Stimulated activated CD4-positive, alpha-beta T cell treated with anti-CD3 and anti-CD28 coated beads, TNF-alpha, amount 100 ng/mL, for 1 hour (primary cell): ENCODE measurements around the gene RNF112.

Source experiments
- DNase-seq, 3 donors: peaks; one replicate each; pipeline ENCODE4 v3.0.0-alpha.2; 2020; ENCODE audit warnings: low read depth in 3 of 3, low spot score in 1 of 3

Gene RNF112

DNA sequence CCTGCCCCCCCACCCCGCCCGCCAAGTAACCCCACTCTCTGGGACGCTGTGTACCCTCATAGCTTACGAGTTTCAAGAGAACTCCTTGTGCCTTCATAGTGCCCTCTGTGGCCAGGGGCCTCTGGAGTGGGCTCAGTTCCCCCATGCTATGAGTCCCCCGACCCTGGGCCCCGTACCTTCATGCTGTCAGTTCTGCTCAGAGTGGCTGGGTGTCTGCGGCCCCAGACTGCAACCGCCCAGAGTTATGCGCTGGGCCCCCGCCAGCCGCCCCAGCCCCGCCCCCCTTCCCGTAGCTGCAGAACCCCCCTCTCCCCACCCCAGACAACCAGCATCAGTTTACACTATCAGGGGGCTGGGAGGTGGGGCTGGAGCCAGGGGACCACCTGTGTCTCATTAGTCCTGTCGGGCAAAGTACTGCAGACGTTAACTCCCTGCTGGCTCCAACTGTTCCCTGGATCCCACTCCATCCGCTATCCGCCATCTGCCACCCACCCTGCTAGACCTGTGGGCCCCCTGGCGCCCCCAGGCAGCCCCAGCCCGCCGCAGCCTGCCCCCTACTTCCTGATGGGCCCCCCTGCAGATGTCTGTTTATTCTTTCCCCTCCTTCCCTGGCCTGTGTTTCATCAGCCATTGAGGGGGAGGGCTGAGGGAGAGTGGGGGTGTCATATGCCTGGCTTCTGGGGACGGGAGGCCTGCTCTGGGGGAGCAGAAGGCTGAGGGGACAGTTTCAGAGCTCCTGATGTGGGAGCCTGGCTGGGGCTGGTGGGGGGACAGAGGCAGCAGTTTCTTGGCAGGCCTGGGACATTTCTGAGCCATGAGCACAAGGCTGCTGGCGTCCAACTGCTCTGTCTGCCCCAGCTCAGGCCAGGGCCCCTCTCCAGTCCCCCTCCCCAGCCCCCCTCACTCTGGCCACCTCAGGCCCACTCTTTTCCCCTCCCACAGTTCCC is 23.8 kb upstream of the RNF112 start, which contains the start of gene MFAP4:
TSS of gene MFAP4 (minus strand) at position 217 of the 947 bp plus-strand sequence. CDS start at position 182, 35 bp downstream.
- no peak for DNase-seq

DNA sequence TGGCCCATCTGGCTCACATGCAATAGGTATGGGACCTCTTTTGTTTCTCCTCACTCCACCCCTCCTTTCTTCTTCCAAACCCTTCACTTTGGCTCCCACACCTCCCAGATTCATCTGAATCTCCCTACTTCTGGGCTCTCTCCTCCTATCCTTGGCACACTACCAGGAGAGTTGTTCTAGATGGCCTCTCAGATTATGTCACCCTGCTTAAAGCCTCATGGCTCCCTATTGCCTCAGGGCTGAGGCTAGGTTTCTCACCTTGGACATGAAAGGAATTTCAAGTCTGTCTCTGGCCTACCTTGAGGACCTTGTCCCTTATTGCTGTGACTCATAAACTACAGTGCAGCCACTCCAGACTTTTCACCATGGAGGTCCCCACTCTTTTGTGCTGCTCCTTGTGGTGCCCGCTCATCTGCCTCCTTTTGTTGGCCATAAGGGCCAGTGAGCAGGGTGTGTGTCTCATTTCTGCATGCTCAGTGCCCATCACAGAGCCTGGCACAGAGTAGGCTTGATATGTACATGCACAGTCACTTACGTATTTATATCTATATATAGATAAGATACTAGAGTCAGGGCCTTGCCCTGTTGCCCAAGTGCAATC is 23.0 kb upstream of the RNF112 start:
- no peak for DNase-seq

DNA sequence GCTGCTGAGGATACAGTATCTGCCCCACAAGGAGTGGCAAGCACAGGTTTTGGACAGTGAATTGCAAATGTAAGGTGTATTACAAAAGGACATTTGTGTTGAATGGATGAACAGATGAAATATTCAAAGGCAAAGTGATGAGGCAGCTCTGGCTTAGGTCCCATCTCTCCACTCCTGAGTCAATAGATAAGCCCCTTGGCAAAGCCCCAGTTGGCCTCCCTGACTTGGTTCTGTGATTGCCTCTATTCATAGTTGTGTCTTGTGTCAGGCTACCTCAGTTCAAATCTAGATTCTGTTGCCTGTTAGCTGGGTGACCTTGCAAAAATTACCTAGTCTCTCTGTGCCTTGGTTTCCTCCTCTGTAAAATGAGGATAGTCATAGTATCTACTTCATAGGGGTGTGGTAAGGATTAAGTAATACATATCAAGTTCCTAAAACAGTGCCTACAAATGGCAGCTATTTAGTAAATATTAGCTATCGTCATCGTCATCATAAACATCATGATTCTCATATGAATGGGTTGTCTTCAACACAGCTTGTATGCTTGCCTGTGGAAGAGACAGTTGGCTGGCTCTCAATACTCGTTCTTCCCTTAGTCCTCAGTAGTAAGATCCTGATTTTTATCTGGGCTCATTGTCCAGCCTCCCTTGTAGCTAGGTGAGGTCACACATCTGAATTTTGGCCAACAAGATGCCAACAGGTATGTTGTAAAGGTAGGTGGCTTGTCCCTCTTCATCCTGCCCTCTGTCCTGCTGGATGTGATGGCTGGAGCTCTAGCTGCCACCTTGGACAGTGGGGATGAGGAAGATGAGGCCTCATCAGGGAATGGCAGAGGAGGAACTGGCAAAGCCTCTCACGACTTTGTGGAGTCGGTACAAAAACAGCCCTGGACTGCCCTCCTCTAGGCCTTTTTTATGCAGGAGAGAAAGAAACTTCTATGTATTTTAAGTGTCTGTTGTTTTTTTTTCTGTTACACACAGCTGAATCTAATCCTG is 21.9 kb upstream of the RNF112 start:
- DNase-seq, result no peak

GRCh38 chr17:19390951-19391350 is 20.1 kb upstream of the RNF112 start:
- no peak for DNase-seq

- no peak for DNase-seq
Observed at GRCh38 chr17:19391432-19391831, 19.6 kb upstream of the RNF112 start.

- no peak for DNase-seq
Observed at GRCh38 chr17:19392303-19392702, 18.7 kb upstream of the RNF112 start.

GRCh38 chr17:19397556-19398041 is 13.4 kb upstream of the RNF112 start:
- no peak for DNase-seq

DNA sequence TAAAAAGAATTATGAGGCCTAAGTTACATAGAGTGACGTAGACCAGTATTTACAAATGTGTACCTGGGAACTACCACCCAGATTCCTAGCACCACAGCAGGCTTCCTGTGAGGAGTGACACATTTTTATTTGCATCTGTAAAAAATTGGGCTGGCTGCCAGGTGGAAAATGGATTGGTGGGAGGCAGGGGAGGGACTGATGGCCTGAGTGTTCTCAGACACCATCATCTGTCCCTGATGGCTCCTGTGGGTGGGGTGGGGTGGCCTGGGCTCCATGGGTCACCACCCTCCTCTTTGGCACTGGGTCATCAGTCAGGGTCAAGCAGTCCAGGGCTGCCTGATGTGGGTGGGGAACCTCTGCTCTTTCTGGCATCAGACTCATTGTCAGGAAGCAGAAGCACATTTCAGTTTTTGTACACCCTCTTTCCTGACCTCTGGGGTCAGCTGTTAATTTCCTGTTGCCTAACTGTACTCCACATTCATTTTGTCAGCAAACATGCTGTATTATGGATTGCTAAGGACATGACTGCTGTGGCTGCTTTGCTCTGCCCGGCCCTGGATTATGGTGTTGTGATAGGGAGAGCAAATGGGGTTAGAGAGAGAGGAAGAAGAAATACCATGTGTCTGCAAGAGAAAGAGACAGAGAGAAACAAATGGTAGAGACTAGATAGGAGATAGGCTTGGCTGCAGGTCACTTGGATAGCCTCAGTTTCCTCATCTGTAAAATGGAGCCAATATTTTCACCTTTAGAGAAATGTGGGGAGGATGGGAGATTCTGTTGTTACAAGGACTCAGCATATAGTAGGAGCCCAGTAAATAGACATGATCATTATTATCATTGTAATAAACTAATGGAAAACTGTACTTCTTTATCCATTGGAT is 12.5 kb upstream of the RNF112 start:
- no peak for DNase-seq

DNA sequence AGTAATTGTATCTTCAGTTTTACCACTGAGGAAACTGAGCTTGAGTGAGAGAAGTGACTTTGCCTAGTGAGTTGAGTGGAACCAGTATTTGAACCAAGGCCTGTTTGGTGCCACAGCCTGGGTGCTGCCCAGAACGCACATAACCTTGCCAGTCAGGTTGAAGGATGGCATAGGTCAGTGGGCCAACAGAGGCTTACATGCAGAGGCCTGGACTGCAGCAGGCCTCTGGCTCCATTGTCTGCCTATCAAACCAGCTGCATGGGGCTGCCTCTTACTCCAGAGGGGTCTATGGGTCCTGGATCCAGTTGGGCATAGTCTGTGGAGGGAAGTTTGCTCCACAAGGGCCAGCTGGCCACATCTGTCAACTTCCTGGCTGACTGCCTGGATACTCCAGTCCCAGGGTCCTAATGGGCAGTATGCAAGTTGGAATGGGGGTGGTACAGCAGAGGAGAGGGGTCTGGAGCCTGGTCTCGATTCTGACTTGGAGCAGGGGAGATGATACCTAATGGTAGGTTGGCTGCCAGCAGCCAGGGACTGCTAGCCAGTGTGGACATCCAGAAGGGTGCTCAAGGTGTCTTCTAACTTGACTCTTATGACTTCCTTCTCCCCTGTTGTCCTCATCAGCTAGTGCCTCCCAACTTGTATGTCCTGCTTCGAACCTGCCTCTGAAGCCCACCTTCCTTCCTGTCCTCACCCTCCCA is 11.1 kb upstream of the RNF112 start:
- DNase-seq, result no peak

DNA sequence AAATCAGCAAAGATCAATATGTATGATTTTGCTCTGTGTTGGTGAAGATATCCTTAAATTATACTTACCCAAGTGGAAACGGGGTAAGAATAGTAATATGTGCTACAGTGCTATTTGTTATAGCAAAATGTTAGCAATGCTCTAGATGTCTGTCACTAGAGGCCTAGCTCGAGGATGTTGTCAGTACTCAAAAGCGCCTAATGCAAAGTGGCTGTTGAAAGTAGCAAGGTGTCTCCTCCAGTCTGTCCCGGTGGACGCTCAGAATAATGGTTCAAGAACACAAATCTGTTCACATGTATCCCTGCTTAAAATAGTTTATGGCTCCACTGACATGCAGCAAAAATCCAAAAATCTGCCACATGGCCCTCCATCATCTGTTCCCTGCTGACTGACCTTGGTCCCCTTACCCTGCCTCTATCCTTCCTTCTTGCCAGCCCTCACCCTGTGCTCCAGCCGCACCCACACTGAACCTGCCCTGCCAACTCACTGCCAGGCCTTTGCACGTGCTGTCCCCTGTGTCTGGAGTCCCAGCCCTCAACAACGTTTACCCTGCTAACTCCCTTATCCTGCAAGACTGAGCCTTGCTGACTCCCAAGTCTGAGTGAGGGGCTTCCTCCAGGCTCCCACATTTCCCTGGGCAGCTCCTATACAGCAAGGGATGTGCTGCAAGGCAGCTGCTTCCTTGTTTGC is 9.6 kb upstream of the RNF112 start:
- no peak for DNase-seq

GRCh38 chr17:19402171-19402570 is 8.9 kb upstream of the RNF112 start:
- no peak for DNase-seq

DNA sequence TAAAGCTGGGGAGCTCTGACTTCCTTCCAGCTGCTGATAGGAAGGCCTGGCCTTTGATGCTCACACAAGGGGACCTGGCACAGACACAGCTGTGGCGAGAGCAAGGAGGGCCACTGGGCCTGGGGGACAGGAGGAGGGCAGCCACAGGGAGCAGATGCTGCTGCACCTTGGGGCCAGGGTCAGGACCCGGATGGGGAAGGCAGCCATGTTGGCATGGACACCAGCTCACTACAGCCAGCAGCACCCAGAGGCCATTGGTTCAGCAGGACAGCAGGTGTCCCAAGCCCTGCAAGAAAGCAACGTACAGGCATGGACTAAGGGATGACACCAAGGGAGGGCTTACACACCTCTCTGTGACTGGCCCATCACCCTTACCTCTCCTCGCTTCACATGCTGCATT is 8.0 kb upstream of the RNF112 start:
- DNase-seq, result no peak

DNA sequence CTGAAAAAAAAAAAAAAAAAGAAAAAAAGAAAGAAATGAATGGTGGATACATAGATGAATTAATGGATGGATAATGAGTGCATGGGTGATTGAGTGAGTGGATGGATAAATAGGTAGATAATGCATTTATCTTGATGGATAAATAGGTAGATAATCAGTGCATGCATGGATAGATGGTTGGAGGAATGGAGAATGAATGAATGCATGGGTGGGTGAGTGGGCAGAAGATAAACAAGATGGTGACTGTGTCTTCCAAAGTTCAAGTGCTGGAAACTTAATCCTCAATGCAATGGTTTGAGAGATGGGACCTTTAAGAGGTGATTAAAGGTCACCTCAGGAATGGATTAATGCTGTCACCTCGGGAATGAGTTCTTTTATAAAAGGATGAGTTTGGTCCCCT is 6.8 kb upstream of the RNF112 start:
- no peak for DNase-seq

DNA sequence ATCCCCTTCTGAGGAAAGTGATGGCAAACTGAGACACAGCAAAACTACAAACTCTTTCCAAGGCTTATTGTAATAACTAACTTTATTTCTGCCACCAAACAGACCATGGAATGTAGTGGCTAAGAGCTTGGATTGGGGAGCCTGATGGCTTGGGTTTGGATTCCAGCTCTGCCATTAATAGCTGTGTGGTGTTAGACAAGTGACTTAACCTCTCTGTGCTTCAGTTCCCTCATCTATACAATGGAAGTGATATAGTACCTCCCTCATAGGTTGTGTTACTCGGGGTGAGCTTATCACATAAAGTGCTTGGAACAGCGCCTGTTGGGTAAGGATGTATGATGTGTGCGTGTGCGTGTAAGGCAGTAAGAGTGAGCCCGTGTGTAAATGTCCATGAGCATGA is 5.9 kb upstream of the RNF112 start:
- DNase-seq, result no peak

DNA sequence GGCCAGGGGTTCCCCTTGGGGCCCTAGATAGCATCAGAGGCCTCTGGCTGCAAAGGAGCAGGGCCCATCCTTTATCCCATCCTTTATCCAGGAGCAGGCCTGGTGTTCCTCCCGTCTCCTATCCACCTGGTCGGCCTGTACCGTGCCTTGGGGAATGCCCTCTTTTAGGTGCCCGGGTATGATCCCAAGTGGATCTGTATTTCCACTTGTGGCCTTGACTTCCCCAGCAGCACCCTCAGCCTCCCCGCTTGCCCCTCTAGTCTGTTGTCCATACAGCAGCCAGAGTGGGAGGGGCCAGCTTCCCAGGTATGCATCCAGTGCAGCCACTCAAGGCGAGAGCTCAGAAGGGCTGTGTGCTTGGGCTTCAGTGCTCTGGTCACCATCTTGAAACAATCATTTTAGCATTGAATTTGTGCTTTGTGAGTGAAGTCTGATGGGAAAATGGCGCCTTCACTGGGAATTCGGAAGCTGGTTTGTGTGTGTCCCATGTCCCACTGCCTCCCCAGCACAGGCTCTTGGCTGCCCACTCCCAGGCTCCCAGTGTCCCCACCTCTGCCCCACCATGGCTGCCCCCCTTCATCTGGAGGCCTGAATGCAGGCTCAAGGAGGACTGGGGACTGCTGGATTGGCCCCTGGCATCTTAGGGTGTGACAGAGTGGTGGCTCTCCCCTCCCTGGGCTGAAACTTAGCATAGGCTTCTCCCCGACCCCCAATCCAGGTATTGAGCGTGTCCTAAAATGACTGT is 3.3 kb upstream of the RNF112 start:
- DNase-seq, result no peak

DNA sequence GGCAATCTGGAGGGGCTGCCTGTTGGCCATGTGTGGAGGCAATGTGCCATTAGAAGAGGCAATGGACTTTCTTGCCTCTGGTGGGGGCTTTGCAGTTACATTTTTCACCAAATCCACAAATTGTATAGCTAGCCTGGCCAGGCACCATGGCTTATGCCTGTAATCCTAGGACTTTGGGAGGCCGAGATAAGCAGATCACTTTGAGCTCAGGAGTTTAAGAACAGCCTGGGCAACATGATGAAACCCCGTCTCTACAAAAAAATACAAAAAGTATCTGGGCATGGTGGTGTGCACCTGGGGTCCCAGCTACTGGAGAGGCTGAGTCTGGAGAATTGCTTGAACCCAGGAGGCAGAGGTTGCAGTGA is 2.7 kb upstream of the RNF112 start:
- DNase-seq, result no peak

DNA sequence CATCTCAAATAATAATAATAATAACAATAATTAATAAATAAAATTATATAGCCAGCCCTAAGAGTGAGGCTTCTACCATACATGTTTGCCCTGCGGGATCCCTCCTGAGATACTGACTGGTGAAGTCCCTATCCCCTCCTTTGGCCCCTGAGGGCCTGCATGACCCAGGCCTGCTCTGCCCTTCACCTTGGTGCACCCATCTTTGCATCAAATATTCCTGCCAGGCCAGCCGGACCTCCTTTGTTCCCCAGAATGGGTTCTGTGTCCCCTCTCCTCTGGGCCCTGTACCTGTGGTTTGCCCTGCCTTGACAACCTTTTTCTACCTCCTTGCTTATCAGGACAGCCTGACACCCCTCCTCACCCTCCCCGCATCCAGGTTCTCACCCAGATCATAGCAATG is 2.0 kb upstream of the RNF112 start:
- no peak for DNase-seq

GRCh38 chr17:19409509-19409908 is 1.5 kb upstream of the RNF112 start:
- no peak for DNase-seq
